Measurements from ENCODE around the gene GCKR.
A peak's percentile ranks its signal among the peaks of the same experiment; 100 is the strongest.

GCKR gene

DNA sequence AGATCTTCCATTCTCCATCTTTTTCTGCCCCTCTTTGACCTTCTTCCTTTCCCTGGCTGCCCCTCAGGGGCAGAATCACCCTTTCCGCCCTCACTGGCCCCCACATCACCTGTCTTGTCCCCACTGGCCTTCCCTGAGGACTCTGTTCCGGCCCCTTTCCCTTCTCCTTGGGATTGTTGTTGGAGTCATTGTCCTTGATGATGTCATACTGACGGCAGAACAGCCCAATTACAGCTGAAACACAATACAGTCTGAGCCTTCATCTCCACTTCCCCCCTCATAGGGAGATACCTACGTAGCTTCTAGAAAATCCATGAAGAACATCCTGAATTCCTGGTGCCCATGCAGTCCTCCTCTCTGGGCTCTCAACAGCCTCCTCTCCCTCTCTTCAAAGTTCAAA lies 4.1 kb upstream of the GCKR start:
- Histone ChIP-seq H3K9me3 (ENCODE audit: insufficient read depth, low read depth, low read length) (no peaks in the 10 kb centered on the region), H3K4me1 (ENCODE audit: insufficient read depth, low read length) (peaks cover 9% of the 10 kb centered on the region), H3K27ac (ENCODE audit: low read length) (no peak overlapping the region), H3K9ac (ENCODE audit: low read depth, low read length) (no peak overlapping the region), H3K27me3 (ENCODE audit: insufficient read depth, low read length) (peaks cover 41% of the 10 kb centered on the region), H3K4me3 (ENCODE audit: low read length) (no peak overlapping the region), H3K36me3 (ENCODE audit: insufficient read depth, low read depth, low read length) (no peaks in the 10 kb centered on the region)

DNA sequence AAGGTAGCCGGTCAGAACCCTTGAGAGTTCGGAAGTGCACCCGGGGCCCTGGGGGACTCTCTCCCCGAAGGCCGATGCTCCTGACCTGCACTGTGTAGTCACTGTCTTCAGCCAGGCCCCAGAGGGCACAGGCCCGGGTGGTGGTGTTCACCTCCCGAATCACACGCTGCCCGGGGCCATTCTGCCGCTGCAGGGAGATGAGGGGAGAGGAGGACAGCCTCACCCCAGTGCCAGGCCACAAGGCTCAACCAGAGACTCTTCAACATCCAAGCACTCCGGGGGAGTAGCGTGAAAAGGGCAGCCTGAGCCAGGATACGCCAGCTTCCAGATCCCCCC lies 2.7 kb upstream of the GCKR start:
- H3K9me3 ChIP-seq (ENCODE audit: insufficient read depth, low read depth, low read length): no peaks in the 10 kb centered on the region
- H3K27me3 ChIP-seq (ENCODE audit: insufficient read depth, low read length): peaks cover 54% of the 10 kb centered on the region
- peaks cover 9% of the 10 kb centered on the region for H3K4me1 ChIP-seq (ENCODE audit: insufficient read depth, low read length)
- peak overlapping the region; percentile 61; the same call in 1 of the 2 replicates for H3K9ac ChIP-seq (ENCODE audit: low read depth, low read length)
- H3K27ac ChIP-seq (ENCODE audit: low read length): no peak overlapping the region
- H3K36me3 ChIP-seq (ENCODE audit: insufficient read depth, low read depth, low read length): no peaks in the 10 kb centered on the region
- peak overlapping the region; percentile 91 for H3K4me3 ChIP-seq (ENCODE audit: low read length)

GRCh38 chr2:27494284-27494943 lies 2.2 kb upstream of the GCKR start:
- Histone ChIP-seq H3K27ac (ENCODE audit: low read length) (no peak overlapping the region), H3K9ac (ENCODE audit: low read depth, low read length) (peak overlapping the region; percentile 61; the same call in 1 of the 2 replicates), H3K4me3 (ENCODE audit: low read length) (peak overlapping the region; percentile 91), H3K9me3 (ENCODE audit: insufficient read depth, low read depth, low read length) (no peaks in the 10 kb centered on the region), H3K4me1 (ENCODE audit: insufficient read depth, low read length) (peaks cover 9% of the 10 kb centered on the region), H3K27me3 (ENCODE audit: insufficient read depth, low read length) (peaks cover 56% of the 10 kb centered on the region), H3K36me3 (ENCODE audit: insufficient read depth, low read depth, low read length) (no peaks in the 10 kb centered on the region)

GRCh38 chr2:27494944-27495554 lies 1.6 kb upstream of the GCKR start, which contains the start of gene FNDC4:
Gene FNDC4, minus strand, starts transcription at chr2:27495200. Its CDS starts 521 bp downstream, at chr2:27494679.
- Histone ChIP-seq H3K9me3 (ENCODE audit: insufficient read depth, low read depth, low read length) (no peaks in the 10 kb centered on the region), H3K4me3 (ENCODE audit: low read length) (peak within 1 kb of the TSS; percentile 91), H3K4me1 (ENCODE audit: insufficient read depth, low read length) (peaks cover 7% of the 10 kb centered on the region), H3K27ac (ENCODE audit: low read length) (no peak within 1 kb of the TSS), H3K27me3 (ENCODE audit: insufficient read depth, low read length) (peaks cover 56% of the 10 kb centered on the region), H3K36me3 (ENCODE audit: insufficient read depth, low read depth, low read length) (no peaks in the 10 kb centered on the region), H3K9ac (ENCODE audit: low read depth, low read length) (peak within 1 kb of the TSS; percentile 82; the same call in 1 of the 2 replicates)

DNA sequence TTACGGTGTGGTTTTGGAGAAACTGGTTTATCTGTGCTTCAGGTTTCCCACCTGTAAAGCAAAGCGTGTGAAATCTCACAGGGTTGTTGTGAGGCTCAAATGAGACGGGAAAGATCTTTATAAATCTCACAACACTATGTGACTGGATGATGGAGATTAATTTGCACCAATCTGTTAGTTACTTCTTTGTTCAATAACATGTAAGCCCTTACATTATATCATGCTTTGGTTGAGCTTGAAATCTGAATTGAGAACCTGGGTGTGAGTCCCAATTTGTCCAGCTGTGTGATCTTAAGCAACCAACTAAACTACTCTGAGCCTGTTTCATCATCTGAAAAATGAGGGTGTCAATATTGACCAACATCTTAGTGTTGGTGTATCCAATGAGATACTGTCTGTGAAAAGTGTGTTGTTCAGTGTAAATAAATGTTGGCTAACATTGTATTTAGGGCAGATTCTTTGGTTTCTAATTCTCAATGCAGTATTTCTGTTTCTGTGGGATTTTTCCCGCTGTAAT lies 741 bp upstream of the GCKR start:
- Histone ChIP-seq H3K27me3 (ENCODE audit: insufficient read depth, low read length) (peaks cover 56% of the 10 kb centered on the region), H3K36me3 (ENCODE audit: insufficient read depth, low read depth, low read length) (no peaks in the 10 kb centered on the region), H3K4me3 (ENCODE audit: low read length) (peak overlapping the region; percentile 91), H3K27ac (ENCODE audit: low read length) (no peak overlapping the region), H3K9ac (ENCODE audit: low read depth, low read length) (peak overlapping the region; percentile 82; the same call in 1 of the 2 replicates), H3K4me1 (ENCODE audit: insufficient read depth, low read length) (peaks cover 5% of the 10 kb centered on the region), H3K9me3 (ENCODE audit: insufficient read depth, low read depth, low read length) (no peaks in the 10 kb centered on the region)

DNA sequence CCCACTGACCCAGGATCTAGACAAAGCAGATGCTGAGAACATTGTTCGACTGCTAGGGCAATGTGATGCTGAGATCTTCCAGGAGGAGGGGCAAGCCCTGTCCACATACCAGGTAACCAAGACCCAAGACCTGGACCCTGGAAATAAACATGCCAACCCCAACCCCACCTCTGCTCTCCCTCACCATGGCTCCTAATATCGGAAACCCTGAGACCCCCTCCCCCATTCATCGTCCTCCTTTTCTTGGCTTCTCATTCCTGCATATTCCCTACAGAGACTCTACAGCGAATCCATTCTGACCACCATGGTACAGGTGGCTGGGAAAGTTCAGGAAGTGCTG lies 619 bp downstream of the GCKR start:
- Histone ChIP-seq H3K9ac (ENCODE audit: low read depth, low read length) (no peak overlapping the region), H3K9me3 (ENCODE audit: insufficient read depth, low read depth, low read length) (no peaks in the 10 kb centered on the region), H3K4me3 (ENCODE audit: low read length) (no peak overlapping the region), H3K36me3 (ENCODE audit: insufficient read depth, low read depth, low read length) (no peaks in the 10 kb centered on the region), H3K27me3 (ENCODE audit: insufficient read depth, low read length) (peaks cover 56% of the 10 kb centered on the region), H3K27ac (ENCODE audit: low read length) (no peak overlapping the region), H3K4me1 (ENCODE audit: insufficient read depth, low read length) (peaks cover 5% of the 10 kb centered on the region)

- Histone ChIP-seq H3K4me3 (ENCODE audit: low read length) (no peak overlapping the region), H3K9ac (ENCODE audit: low read depth, low read length) (no peak overlapping the region), H3K27me3 (ENCODE audit: insufficient read depth, low read length) (peaks cover 48% of the 10 kb centered on the region), H3K36me3 (ENCODE audit: insufficient read depth, low read depth, low read length) (no peaks in the 10 kb centered on the region), H3K4me1 (ENCODE audit: insufficient read depth, low read length) (peaks cover 12% of the 10 kb centered on the region), H3K9me3 (ENCODE audit: insufficient read depth, low read depth, low read length) (no peaks in the 10 kb centered on the region), H3K27ac (ENCODE audit: low read length) (no peak overlapping the region)
Measured at GRCh38 chr2:27498975-27499374, 2.3 kb downstream of the GCKR start.

- Histone ChIP-seq H3K4me3 (ENCODE audit: low read length) (no peak overlapping the region), H3K27ac (ENCODE audit: low read length) (no peak overlapping the region), H3K9me3 (ENCODE audit: insufficient read depth, low read depth, low read length) (no peaks in the 10 kb centered on the region), H3K4me1 (ENCODE audit: insufficient read depth, low read length) (peaks cover 12% of the 10 kb centered on the region), H3K9ac (ENCODE audit: low read depth, low read length) (no peak overlapping the region), H3K36me3 (ENCODE audit: insufficient read depth, low read depth, low read length) (no peaks in the 10 kb centered on the region), H3K27me3 (ENCODE audit: insufficient read depth, low read length) (peaks cover 31% of the 10 kb centered on the region)
Measured at GRCh38 chr2:27501042-27501441, 4.4 kb downstream of the GCKR start.

- no peaks in the 10 kb centered on the region for H3K36me3 ChIP-seq (ENCODE audit: insufficient read depth, low read depth, low read length)
- H3K4me1 ChIP-seq (ENCODE audit: insufficient read depth, low read length): peaks cover 10% of the 10 kb centered on the region
- H3K9ac ChIP-seq (ENCODE audit: low read depth, low read length): no peak overlapping the region
- peaks cover 20% of the 10 kb centered on the region for H3K27me3 ChIP-seq (ENCODE audit: insufficient read depth, low read length)
- H3K4me3 ChIP-seq (ENCODE audit: low read length): no peak overlapping the region
- H3K9me3 ChIP-seq (ENCODE audit: insufficient read depth, low read depth, low read length): no peaks in the 10 kb centered on the region
- no peak overlapping the region for H3K27ac ChIP-seq (ENCODE audit: low read length)
Measured at GRCh38 chr2:27502142-27502541, 5.5 kb downstream of the GCKR start.

GRCh38 chr2:27506587-27506986 lies 9.9 kb downstream of the GCKR start:
- H3K9me3 ChIP-seq (ENCODE audit: insufficient read depth, low read depth, low read length): no peaks in the 10 kb centered on the region
- no peak overlapping the region for H3K27ac ChIP-seq (ENCODE audit: low read length)
- H3K27me3 ChIP-seq (ENCODE audit: insufficient read depth, low read length): no peaks in the 10 kb centered on the region
- no peaks in the 10 kb centered on the region for H3K36me3 ChIP-seq (ENCODE audit: insufficient read depth, low read depth, low read length)
- peaks cover 6% of the 10 kb centered on the region for H3K4me1 ChIP-seq (ENCODE audit: insufficient read depth, low read length)
- no peak overlapping the region for H3K9ac ChIP-seq (ENCODE audit: low read depth, low read length)
- no peak overlapping the region for H3K4me3 ChIP-seq (ENCODE audit: low read length)

GRCh38 chr2:27507293-27507692 lies 10.7 kb downstream of the GCKR start:
- no peak overlapping the region for H3K27ac ChIP-seq (ENCODE audit: low read length)
- H3K36me3 ChIP-seq (ENCODE audit: insufficient read depth, low read depth, low read length): no peaks in the 10 kb centered on the region
- H3K9ac ChIP-seq (ENCODE audit: low read depth, low read length): no peak overlapping the region
- H3K9me3 ChIP-seq (ENCODE audit: insufficient read depth, low read depth, low read length): no peaks in the 10 kb centered on the region
- peaks cover 6% of the 10 kb centered on the region for H3K4me1 ChIP-seq (ENCODE audit: insufficient read depth, low read length)
- no peak overlapping the region for H3K4me3 ChIP-seq (ENCODE audit: low read length)
- no peaks in the 10 kb centered on the region for H3K27me3 ChIP-seq (ENCODE audit: insufficient read depth, low read length)

DNA sequence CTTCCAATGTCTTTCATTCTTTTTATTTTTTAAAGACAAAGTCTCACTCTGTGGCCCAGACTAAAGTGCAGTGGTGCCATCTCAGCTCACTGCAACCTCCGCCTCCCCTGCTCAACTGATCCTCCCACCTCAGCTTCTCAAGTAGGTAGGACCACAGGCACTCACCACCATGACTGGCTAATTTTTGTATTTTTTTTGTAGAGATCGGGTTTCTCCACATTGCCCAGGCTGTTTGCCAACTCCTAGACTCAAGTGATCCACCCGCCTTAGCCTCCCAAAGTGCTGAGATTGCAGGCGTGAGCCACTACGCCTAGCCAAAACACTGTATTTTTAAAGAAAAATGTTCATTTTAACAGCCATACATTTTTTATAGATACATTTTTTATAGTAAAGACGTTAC lies 12.7 kb downstream of the GCKR start:
- no peaks in the 10 kb centered on the region for H3K27me3 ChIP-seq (ENCODE audit: insufficient read depth, low read length)
- no peak overlapping the region for H3K9ac ChIP-seq (ENCODE audit: low read depth, low read length)
- no peaks in the 10 kb centered on the region for H3K9me3 ChIP-seq (ENCODE audit: insufficient read depth, low read depth, low read length)
- H3K36me3 ChIP-seq (ENCODE audit: insufficient read depth, low read depth, low read length): no peaks in the 10 kb centered on the region
- no peak overlapping the region for H3K4me3 ChIP-seq (ENCODE audit: low read length)
- H3K27ac ChIP-seq (ENCODE audit: low read length): no peak overlapping the region
- H3K4me1 ChIP-seq (ENCODE audit: insufficient read depth, low read length): no peaks in the 10 kb centered on the region
